ENCODE measurements around the gene BBS1. TPM values are rescaled to one million over a fixed set of nuclear protein-coding genes. Genes with fewer than 3 reads are reported as not detected.

Gene BBS1
- total RNA-seq, 1 donor from 2014 or later, result 18.8 TPM

DNA sequence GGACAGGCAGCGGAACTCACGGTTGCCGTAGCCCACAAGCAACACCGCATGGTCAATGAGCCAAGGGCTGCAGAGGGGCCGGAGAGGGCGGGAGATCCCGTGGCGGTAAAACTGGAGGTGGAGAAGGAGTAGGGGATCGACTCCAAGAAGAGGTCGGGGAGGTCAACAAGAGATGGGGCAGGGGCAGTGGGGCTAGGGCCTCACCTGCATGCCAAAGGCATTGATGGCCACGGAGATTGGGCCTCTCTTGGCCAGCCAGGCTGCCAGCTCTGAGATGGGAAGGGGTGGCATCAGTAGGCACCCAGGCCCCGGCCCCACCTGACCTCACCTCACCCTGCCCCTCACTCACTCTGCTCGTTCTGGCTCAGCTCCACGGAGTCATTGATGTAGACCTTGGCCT is 54.1 kb downstream of the BBS1 start:
- Histone ChIP-seq H3K9me3 (ENCODE audit: insufficient read depth, low read depth, low read length) (no peaks in the 10 kb centered on the region), H3K4me2 (ENCODE audit: low read length) (no peak overlapping the region), H3K27me3 (ENCODE audit: insufficient read depth, low read length) (no peaks in the 10 kb centered on the region), H3K27ac (ENCODE audit: low read depth, low read length) (no peak overlapping the region), H3K9ac (ENCODE audit: low read length) (no peak overlapping the region), H3K36me3 (ENCODE audit: insufficient read depth, low read length) (no peaks in the 10 kb centered on the region), H3K4me1 (ENCODE audit: insufficient read depth, low read length) (peaks cover 9% of the 10 kb centered on the region), H2AFZ (ENCODE audit: low read depth, low read length) (no peak overlapping the region), H4K20me1 (ENCODE audit: insufficient read depth, low read length) (no peaks in the 10 kb centered on the region), H3K79me2 (ENCODE audit: insufficient read depth, low read length) (no peaks in the 10 kb centered on the region), H3K4me3 (ENCODE audit: insufficient read depth, low read depth, low read length) (no peak overlapping the region)
- H3K4me1 Mint-ChIP-seq (ENCODE audit: low read depth, unreplicated experiment), result peaks cover 5% of the 10 kb centered on the region
- TF ChIP-seq, protein P1, sequence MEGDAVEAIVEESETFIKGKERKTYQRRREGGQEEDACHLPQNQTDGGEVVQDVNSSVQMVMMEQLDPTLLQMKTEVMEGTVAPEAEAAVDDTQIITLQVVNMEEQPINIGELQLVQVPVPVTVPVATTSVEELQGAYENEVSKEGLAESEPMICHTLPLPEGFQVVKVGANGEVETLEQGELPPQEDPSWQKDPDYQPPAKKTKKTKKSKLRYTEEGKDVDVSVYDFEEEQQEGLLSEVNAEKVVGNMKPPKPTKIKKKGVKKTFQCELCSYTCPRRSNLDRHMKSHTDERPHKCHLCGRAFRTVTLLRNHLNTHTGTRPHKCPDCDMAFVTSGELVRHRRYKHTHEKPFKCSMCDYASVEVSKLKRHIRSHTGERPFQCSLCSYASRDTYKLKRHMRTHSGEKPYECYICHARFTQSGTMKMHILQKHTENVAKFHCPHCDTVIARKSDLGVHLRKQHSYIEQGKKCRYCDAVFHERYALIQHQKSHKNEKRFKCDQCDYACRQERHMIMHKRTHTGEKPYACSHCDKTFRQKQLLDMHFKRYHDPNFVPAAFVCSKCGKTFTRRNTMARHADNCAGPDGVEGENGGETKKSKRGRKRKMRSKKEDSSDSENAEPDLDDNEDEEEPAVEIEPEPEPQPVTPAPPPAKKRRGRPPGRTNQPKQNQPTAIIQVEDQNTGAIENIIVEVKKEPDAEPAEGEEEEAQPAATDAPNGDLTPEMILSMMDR (IDR thresholded peaks at IDR 0.05; ENCODE audit: insufficient read depth, low read depth, low read length), result no peak
- no peak for TF ChIP-seq EZH2 (IDR thresholded peaks at IDR 0.05; ENCODE audit: insufficient read depth, low read length)
- no peak for FAIRE-seq
- no peaks in the 10 kb centered on the region for H3K36me3 Mint-ChIP-seq (ENCODE audit: low read depth, unreplicated experiment)
- peaks cover 3% of the 10 kb centered on the region for H3K9me3 Mint-ChIP-seq (ENCODE audit: unreplicated experiment)
- no peak for DNase-seq (ENCODE audit: low read depth)
- peak overlapping the region; percentile 66 for H3K27ac Mint-ChIP-seq (ENCODE audit: unreplicated experiment)
- H3K27me3 Mint-ChIP-seq (ENCODE audit: low read depth, unreplicated experiment), result peaks cover 26% of the 10 kb centered on the region
- no peak overlapping the region for H3K4me3 Mint-ChIP-seq (ENCODE audit: unreplicated experiment)

DNA sequence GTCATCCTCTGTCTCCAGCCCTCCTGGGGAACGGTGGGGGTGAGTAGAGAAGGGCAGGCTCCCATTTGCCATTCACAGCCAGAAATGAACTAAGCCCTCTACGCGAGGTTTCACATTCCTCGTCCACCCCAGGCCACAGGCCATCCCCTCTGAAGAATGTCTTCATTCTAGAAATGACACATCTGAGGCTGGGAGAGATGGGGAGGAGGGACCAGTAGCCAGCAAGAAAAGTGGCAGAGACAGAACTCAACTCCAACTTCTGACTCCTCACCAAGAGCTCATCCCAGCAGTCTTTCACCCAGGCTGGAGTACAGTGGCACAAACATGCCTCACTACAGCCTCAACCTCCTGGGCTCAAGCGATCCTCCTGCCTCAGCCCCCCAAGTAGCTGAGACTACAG is 54.5 kb downstream of the BBS1 start:
- Mint-ChIP-seq H3K27ac (ENCODE audit: unreplicated experiment) (peak overlapping the region; percentile 66), H3K4me1 (ENCODE audit: low read depth, unreplicated experiment) (peaks cover 5% of the 10 kb centered on the region), H3K36me3 (ENCODE audit: low read depth, unreplicated experiment) (no peaks in the 10 kb centered on the region), H3K9me3 (ENCODE audit: unreplicated experiment) (peaks cover 3% of the 10 kb centered on the region), H3K4me3 (ENCODE audit: unreplicated experiment) (no peak overlapping the region), H3K27me3 (ENCODE audit: low read depth, unreplicated experiment) (peaks cover 28% of the 10 kb centered on the region)
- H3K9me3 ChIP-seq (ENCODE audit: insufficient read depth, low read depth, low read length), result no peaks in the 10 kb centered on the region
- H3K27me3 ChIP-seq (ENCODE audit: insufficient read depth, low read length), result no peaks in the 10 kb centered on the region
- FAIRE-seq, result no peak
- no peak overlapping the region for H3K4me2 ChIP-seq (ENCODE audit: low read length)
- H3K27ac ChIP-seq (ENCODE audit: low read depth, low read length), result no peak overlapping the region
- no peak overlapping the region for H3K4me3 ChIP-seq (ENCODE audit: insufficient read depth, low read depth, low read length)
- H3K9ac ChIP-seq (ENCODE audit: low read length), result no peak overlapping the region
- H4K20me1 ChIP-seq (ENCODE audit: insufficient read depth, low read length), result no peaks in the 10 kb centered on the region
- H3K4me1 ChIP-seq (ENCODE audit: insufficient read depth, low read length), result peaks cover 9% of the 10 kb centered on the region
- H2AFZ ChIP-seq (ENCODE audit: low read depth, low read length), result no peak overlapping the region
- DNase-seq (ENCODE audit: low read depth), result no peak
- no peaks in the 10 kb centered on the region for H3K79me2 ChIP-seq (ENCODE audit: insufficient read depth, low read length)
- TF ChIP-seq, protein P1 (IDR thresholded peaks at IDR 0.05; ENCODE audit: insufficient read depth, low read depth, low read length), result no peak
- TF ChIP-seq EZH2 (IDR thresholded peaks at IDR 0.05; ENCODE audit: insufficient read depth, low read length), result no peak
- no peaks in the 10 kb centered on the region for H3K36me3 ChIP-seq (ENCODE audit: insufficient read depth, low read length)

DNA sequence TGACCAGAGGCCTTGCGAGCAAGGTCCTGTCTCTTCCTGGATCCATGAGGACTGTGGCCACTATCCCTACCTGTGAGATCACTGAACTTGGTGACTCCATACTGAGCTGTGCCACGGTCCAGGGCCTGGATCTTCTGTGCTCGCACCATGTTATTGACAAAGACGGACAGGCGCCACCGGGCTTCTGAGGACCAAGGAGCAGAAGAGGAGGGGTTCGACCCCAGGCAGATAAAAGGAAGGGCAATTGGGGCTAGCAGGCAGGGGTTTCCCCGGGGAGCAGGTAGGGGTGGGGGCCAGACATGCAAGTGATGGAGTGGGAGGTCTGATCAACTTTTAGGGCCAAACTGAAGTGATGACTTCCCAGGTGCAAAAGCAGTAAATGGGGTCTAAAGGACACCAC is 55.8 kb downstream of the BBS1 start:
- H3K79me2 ChIP-seq (ENCODE audit: insufficient read depth, low read length), result no peaks in the 10 kb centered on the region
- peaks cover 23% of the 10 kb centered on the region for H3K27me3 Mint-ChIP-seq (ENCODE audit: low read depth, unreplicated experiment)
- no peak overlapping the region for H2AFZ ChIP-seq (ENCODE audit: low read depth, low read length)
- H4K20me1 ChIP-seq (ENCODE audit: insufficient read depth, low read length), result no peaks in the 10 kb centered on the region
- FAIRE-seq, result no peak
- H3K4me1 Mint-ChIP-seq (ENCODE audit: low read depth, unreplicated experiment), result peaks cover 14% of the 10 kb centered on the region
- no peak overlapping the region for H3K4me2 ChIP-seq (ENCODE audit: low read length)
- H3K4me3 ChIP-seq (ENCODE audit: insufficient read depth, low read depth, low read length), result no peak overlapping the region
- peaks cover 6% of the 10 kb centered on the region for H3K27me3 ChIP-seq (ENCODE audit: insufficient read depth, low read length)
- no peak for DNase-seq (ENCODE audit: low read depth)
- peaks cover 9% of the 10 kb centered on the region for H3K4me1 ChIP-seq (ENCODE audit: insufficient read depth, low read length)
- no peak overlapping the region for H3K4me3 Mint-ChIP-seq (ENCODE audit: unreplicated experiment)
- H3K36me3 ChIP-seq (ENCODE audit: insufficient read depth, low read length), result no peaks in the 10 kb centered on the region
- peak overlapping the region; percentile 64 for H3K27ac Mint-ChIP-seq (ENCODE audit: unreplicated experiment)
- H3K9ac ChIP-seq (ENCODE audit: low read length), result no peak overlapping the region
- H3K9me3 ChIP-seq (ENCODE audit: insufficient read depth, low read depth, low read length), result no peaks in the 10 kb centered on the region
- peaks cover 3% of the 10 kb centered on the region for H3K9me3 Mint-ChIP-seq (ENCODE audit: unreplicated experiment)
- H3K27ac ChIP-seq (ENCODE audit: low read depth, low read length), result no peak overlapping the region
- no peak for TF ChIP-seq EZH2 (IDR thresholded peaks at IDR 0.05; ENCODE audit: insufficient read depth, low read length)
- TF ChIP-seq, protein P1 (IDR thresholded peaks at IDR 0.05; ENCODE audit: insufficient read depth, low read depth, low read length), result no peak
- no peaks in the 10 kb centered on the region for H3K36me3 Mint-ChIP-seq (ENCODE audit: low read depth, unreplicated experiment)

Measured in astrocyte (in vitro differentiated cells and primary cell).